Neural cell (in vitro differentiated cells): ENCODE results near the gene TCL1B. TPM values are rescaled to one million over a fixed set of nuclear protein-coding genes. Genes with fewer than 3 reads are reported as not detected.

Experiments used
- H2AFZ ChIP-seq: fragments of 200-600, 300-800 bp; sonication (generic), shearing (Covaris generic); 2 replicates; pipeline ENCODE4 v1.6.0; 2014; ENCODE audit warnings: low read depth, mild to moderate bottlenecking, antibody characterized with exemption, low read length, moderate library complexity
- H3F3A ChIP-seq: fragments of 200-600 bp; shearing (Covaris generic); 2 replicates; pipeline ENCODE4 v1.6.1; 2016; ENCODE audit warnings: mild to moderate bottlenecking, moderate library complexity, mixed read lengths, antibody characterized with exemption, low read length; ENCODE audit not compliant: insufficient read depth, poor library complexity, severe bottlenecking
- H3K27ac ChIP-seq: fragments of 200-600, 300-800 bp; sonication (generic), shearing (Covaris generic); 2 replicates; pipeline ENCODE4 v1.5.1; 2014; ENCODE audit warnings: mild to moderate bottlenecking, low read length, moderate library complexity
- H3K27me3 ChIP-seq: fragments of 300-800, 200-600 bp; sonication (generic), shearing (Covaris generic); 2 replicates; pipeline ENCODE4 v1.6.0; 2014; ENCODE audit warnings: mild to moderate bottlenecking, low read depth, low read length, moderate library complexity; ENCODE audit not compliant: insufficient read depth
- H3K36me3 ChIP-seq: fragments of 300-800, 200-600 bp; sonication (generic), shearing (Covaris generic); 2 replicates; pipeline ENCODE4 v1.5.1; 2014; ENCODE audit warnings: mild to moderate bottlenecking, antibody characterized with exemption, low read length, moderate library complexity; ENCODE audit not compliant: insufficient read depth
- H3K4me2 ChIP-seq: fragments of 300-800, 200-600 bp; sonication (generic), shearing (Covaris generic); 2 replicates; pipeline ENCODE4 v1.6.0; 2014; ENCODE audit warnings: mild to moderate bottlenecking, low read length
- H3K4me3 ChIP-seq: fragments of 300-800, 200-600 bp; sonication (generic), shearing (Covaris generic); 2 replicates; pipeline ENCODE4 v1.5.1; 2014; ENCODE audit warnings: mild to moderate bottlenecking, low read length, moderate library complexity
- H3K79me2 ChIP-seq: fragments of 200-600 bp; shearing (Covaris generic); replicated peaks from 2 replicates; pipeline ENCODE4 v1.6.0; 2014; ENCODE audit warnings: mild to moderate bottlenecking, low read length, moderate library complexity; ENCODE audit not compliant: insufficient read depth
- H3K9ac ChIP-seq: fragments of 300-800, 200-600 bp; sonication (generic), shearing (Covaris generic); 2 replicates; pipeline ENCODE4 v1.6.1; 2016; ENCODE audit warnings: mild to moderate bottlenecking, low read length, mixed read lengths
- H3K9me2 ChIP-seq: fragments of 200-600 bp; shearing (Covaris generic); 2 replicates; pipeline ENCODE4 v1.6.1; 2016; ENCODE audit warnings: mild to moderate bottlenecking, low read length, mixed read lengths; ENCODE audit not compliant: insufficient read depth
- H3K9me3 ChIP-seq: fragments of 200-600, 300-800 bp; sonication (generic), shearing (Covaris generic); 2 replicates; pipeline ENCODE4 v1.6.1; 2016; ENCODE audit warnings: mild to moderate bottlenecking, mixed run types, low read length, moderate library complexity, mixed read lengths
- H4K20me1 ChIP-seq: fragments of 200-600 bp; shearing (Covaris generic); 2 replicates; pipeline ENCODE4 v1.6.1; 2016; ENCODE audit warnings: mild to moderate bottlenecking, mixed run types; ENCODE audit not compliant: insufficient read depth
- EP300 ChIP-seq: fragments of 450-650 bp; conservative IDR thresholded peaks from 2 replicates; pipeline ENCODE4 v1.6.1; 2014; ENCODE audit warnings: antibody characterized with exemption, mild to moderate bottlenecking, moderate library complexity; ENCODE audit not compliant: poor library complexity, severe bottlenecking
- EZH2 ChIP-seq: fragments of 200-600, 300-800 bp; shearing (Covaris generic), sonication (generic); IDR thresholded peaks from 2 replicates; pipeline ENCODE4 v1.6.1; 2014; ENCODE audit warnings: antibody characterized with exemption, low read length, borderline replicate concordance, mild to moderate bottlenecking; ENCODE audit not compliant: insufficient read depth, poor library complexity, severe bottlenecking
- MXI1 ChIP-seq: fragments of 450-650 bp; conservative IDR thresholded peaks from 2 replicates; pipeline ENCODE4 v1.6.1; 2014; ENCODE audit warnings: antibody characterized with exemption, mild to moderate bottlenecking; ENCODE audit not compliant: poor library complexity, severe bottlenecking
- POLR2AphosphoS5 ChIP-seq: IDR thresholded peaks from 2 replicates; pipeline ENCODE4 v1.6.1; 2012
- RAD21 ChIP-seq: fragments of 450-650 bp; conservative IDR thresholded peaks from 2 replicates; pipeline ENCODE4 v1.6.1; 2014; ENCODE audit warnings: antibody characterized with exemption, mild to moderate bottlenecking, moderate library complexity
- REST ChIP-seq: IDR thresholded peaks from 2 replicates; pipeline ENCODE4 v1.6.1; 2012; ENCODE audit warnings: borderline replicate concordance
- SMC3 ChIP-seq: fragments of 450-650 bp; conservative IDR thresholded peaks from 2 replicates; pipeline ENCODE4 v1.6.1; 2014; ENCODE audit warnings: antibody characterized with exemption, mild to moderate bottlenecking, moderate library complexity; ENCODE audit not compliant: poor library complexity
- TAF1 ChIP-seq: IDR thresholded peaks from 2 replicates; pipeline ENCODE4 v1.6.1; 2012; ENCODE audit warnings: low read depth
- polyA plus RNA-seq: library from polyadenylated mRNA; depleted of rRNA; stranded (reverse); fragments of >200 nt; gene quantifications from 2 replicates; pipeline ENCODE4 v1.2.3, GENCODE V29; 2014
- small RNA-seq, 3 experiments: library from RNA; depleted of rRNA; stranded (forward); fragments of <200 nt; gene quantifications; one replicate each; pipeline ENCODE3, GENCODE V24; 2012
- TF ChIP-seq, protein P1 (sequence below): fragments of 450-650 bp; IDR thresholded peaks from 2 replicates; pipeline ENCODE4 v1.5.1; 2014; ENCODE audit warnings: antibody characterized with exemption, mild to moderate bottlenecking, moderate library complexity; ENCODE audit not compliant: poor library complexity, severe bottlenecking

The TCL1B gene
- polyA plus RNA-seq, 1 donor from 2014 or later, result not detected

GRCh38 chr14:95741038-95741490, 54.8 kb downstream of the TCL1B start:
- Histone ChIP-seq H3K4me3 (no peak overlapping the region), H3K79me2 (no peaks in the 10 kb centered on the region), H3F3A (no peaks in the 10 kb centered on the region), H3K9me3 (no peaks in the 10 kb centered on the region), H3K27ac (no peak overlapping the region), H4K20me1 (no peaks in the 10 kb centered on the region), H3K9ac (no peak overlapping the region), H3K9me2 (no peaks in the 10 kb centered on the region), H3K27me3 (no peaks in the 10 kb centered on the region), H3K36me3 (no peaks in the 10 kb centered on the region), H2AFZ (no peak overlapping the region), H3K4me2 (no peak overlapping the region)
- TF ChIP-seq EZH2, result no peak
- no peak for TF ChIP-seq SMC3
- no peak for TF ChIP-seq MXI1
- no peak for TF ChIP-seq REST
- TF ChIP-seq POLR2AphosphoS5, result no peak

- Histone ChIP-seq H3K9ac (no peak overlapping the region), H3K27me3 (no peaks in the 10 kb centered on the region), H3K4me3 (no peak overlapping the region), H3K79me2 (no peaks in the 10 kb centered on the region), H3K27ac (no peak overlapping the region), H3F3A (no peaks in the 10 kb centered on the region), H3K9me2 (no peaks in the 10 kb centered on the region), H3K36me3 (no peaks in the 10 kb centered on the region), H3K9me3 (no peaks in the 10 kb centered on the region), H4K20me1 (no peaks in the 10 kb centered on the region), H2AFZ (no peak overlapping the region), H3K4me2 (no peak overlapping the region)
- TF ChIP-seq EP300 (no peak), EZH2 (no peak), MXI1 (no peak), POLR2AphosphoS5 (no peak), RAD21 (no peak), SMC3 (no peak), TAF1 (no peak), REST (no peak)
- TF ChIP-seq, protein P1, sequence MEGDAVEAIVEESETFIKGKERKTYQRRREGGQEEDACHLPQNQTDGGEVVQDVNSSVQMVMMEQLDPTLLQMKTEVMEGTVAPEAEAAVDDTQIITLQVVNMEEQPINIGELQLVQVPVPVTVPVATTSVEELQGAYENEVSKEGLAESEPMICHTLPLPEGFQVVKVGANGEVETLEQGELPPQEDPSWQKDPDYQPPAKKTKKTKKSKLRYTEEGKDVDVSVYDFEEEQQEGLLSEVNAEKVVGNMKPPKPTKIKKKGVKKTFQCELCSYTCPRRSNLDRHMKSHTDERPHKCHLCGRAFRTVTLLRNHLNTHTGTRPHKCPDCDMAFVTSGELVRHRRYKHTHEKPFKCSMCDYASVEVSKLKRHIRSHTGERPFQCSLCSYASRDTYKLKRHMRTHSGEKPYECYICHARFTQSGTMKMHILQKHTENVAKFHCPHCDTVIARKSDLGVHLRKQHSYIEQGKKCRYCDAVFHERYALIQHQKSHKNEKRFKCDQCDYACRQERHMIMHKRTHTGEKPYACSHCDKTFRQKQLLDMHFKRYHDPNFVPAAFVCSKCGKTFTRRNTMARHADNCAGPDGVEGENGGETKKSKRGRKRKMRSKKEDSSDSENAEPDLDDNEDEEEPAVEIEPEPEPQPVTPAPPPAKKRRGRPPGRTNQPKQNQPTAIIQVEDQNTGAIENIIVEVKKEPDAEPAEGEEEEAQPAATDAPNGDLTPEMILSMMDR, result no peak
Measured at GRCh38 chr14:95741781-95742180, 55.6 kb downstream of the TCL1B start.

Small RNA genes within 50 kb of the gene (small RNA-seq; reads per million reads assigned to genes)
- 0 reads per million in 3 experiments for gene RF02193

Other genes with a start within 250 kb of the TCL1B start
- 0.16 and 0.35 TPM in 2 replicates for gene SYNE3, start 169.8 kb upstream of the TCL1B start, polyA plus RNA-seq
- gene GLRX5, start 151.4 kb upstream of the TCL1B start, polyA plus RNA-seq, result 81.0 and 96.5 TPM in 2 replicates
- gene TCL1A, start 27.7 kb downstream of the TCL1B start, polyA plus RNA-seq, result not detected in 2 replicates
- gene TUNAR, start 190.4 kb downstream of the TCL1B start, polyA plus RNA-seq, result 33.2 and 37.7 TPM in 2 replicates